ENCODE results near the gene EFCAB8.

DNA sequence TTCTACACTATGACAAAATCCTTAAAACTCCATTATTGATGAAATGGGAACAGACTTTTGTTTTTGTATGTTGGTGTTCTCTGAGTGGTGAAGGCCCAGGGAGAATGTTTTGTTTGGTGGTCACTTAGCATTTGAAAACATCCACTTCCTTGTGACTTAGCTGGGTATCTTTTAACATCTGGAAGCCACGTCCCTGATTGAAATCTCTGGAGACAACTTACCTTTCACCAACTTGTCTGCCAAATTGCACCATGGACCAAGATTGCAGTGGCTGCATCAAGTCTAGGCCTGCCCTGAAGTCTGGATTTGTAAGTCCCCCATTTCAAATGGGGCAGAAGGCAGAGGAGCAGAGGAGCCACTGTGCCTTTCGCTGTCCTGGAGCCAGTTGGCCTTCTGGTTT, 534 bp upstream of the EFCAB8 start:
- TF ChIP-seq, protein P1, sequence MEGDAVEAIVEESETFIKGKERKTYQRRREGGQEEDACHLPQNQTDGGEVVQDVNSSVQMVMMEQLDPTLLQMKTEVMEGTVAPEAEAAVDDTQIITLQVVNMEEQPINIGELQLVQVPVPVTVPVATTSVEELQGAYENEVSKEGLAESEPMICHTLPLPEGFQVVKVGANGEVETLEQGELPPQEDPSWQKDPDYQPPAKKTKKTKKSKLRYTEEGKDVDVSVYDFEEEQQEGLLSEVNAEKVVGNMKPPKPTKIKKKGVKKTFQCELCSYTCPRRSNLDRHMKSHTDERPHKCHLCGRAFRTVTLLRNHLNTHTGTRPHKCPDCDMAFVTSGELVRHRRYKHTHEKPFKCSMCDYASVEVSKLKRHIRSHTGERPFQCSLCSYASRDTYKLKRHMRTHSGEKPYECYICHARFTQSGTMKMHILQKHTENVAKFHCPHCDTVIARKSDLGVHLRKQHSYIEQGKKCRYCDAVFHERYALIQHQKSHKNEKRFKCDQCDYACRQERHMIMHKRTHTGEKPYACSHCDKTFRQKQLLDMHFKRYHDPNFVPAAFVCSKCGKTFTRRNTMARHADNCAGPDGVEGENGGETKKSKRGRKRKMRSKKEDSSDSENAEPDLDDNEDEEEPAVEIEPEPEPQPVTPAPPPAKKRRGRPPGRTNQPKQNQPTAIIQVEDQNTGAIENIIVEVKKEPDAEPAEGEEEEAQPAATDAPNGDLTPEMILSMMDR (IDR thresholded peaks at IDR 0.05; ENCODE audit: low read depth, low read length, poor library complexity, severe bottlenecking) = no peak
- no peak for TF ChIP-seq EZH2phosphoT487 (IDR thresholded peaks at IDR 0.05; ENCODE audit: borderline replicate concordance, low read length)
